ENCODE data around the gene C4A. TPM values are rescaled to one million over a fixed set of nuclear protein-coding genes. Genes with fewer than 3 reads are reported as not detected.
"Not testable (repeated sequence)": the region's sequence is repeated elsewhere in the genome, so short reads cannot be mapped to it uniquely, and the experiment has no call there.

C4A gene
- total RNA-seq, 2 experiments from 2014 or later: 2.9 to 4.8 TPM

DNA sequence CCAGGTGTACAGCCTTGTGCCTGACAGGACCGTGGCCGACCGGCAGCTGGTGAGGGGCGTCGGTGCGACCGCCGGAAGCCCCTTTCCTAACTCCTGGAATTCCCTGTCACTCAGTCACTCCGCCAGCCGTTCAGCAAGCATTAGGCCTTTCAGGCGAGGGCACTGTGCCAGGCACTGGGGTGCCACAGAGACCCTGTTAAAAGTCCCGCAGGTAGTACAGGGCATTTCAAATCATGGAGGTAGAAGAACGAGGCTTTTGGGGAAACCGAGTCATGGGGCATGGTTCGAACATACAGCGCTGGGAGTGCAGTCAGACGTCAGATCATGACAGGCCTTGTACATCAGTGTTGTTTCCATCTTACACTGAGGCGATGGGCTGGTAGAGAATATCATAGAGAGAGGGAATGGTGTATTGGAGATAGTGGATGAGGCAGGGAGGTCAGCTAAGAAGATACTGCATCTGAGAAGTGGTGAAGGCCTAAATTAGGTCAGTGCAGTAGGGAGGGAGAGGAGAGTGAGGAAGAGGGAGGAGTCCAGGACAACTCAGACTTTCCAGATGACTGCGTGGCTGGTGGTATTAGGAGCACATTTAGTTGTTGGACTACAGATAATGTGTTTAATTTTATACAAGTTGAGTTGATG is 9.0 kb upstream of the C4A start:
- Histone ChIP-seq H3K4me1 (ENCODE audit: insufficient read depth, low read length, poor library complexity, severe bottlenecking) (peaks cover 25% of the 10 kb centered on the region), H3K36me3 (ENCODE audit: insufficient read depth, low read length) (peaks cover 30% of the 10 kb centered on the region), H3K79me2 (ENCODE audit: insufficient read depth, low read depth, low read length) (peaks cover 18% of the 10 kb centered on the region; the same call in 1 of the 2 replicates), H3K27ac (ENCODE audit: low read depth, low read length, poor library complexity, severe bottlenecking) (peak overlapping the region; percentile 70), H3K9me3 (ENCODE audit: low read length) (no peaks in the 10 kb centered on the region), H2AFZ (ENCODE audit: low read length) (peak overlapping the region; percentile 71; the same call in 1 of the 2 replicates), H3K4me2 (ENCODE audit: low read length) (peak overlapping the region; percentile 98), H4K20me1 (ENCODE audit: insufficient read depth, low read length) (no peaks in the 10 kb centered on the region), H3K9me2 (ENCODE audit: insufficient read depth, low read length) (no peaks in the 10 kb centered on the region), H3K4me3 (ENCODE audit: low read depth, low read length, poor library complexity, severe bottlenecking) (peak overlapping the region; percentile 82)
- DNase-seq (ENCODE audit: low spot score): no peak
- TF ChIP-seq EZH2phosphoT487 (IDR thresholded peaks at IDR 0.05; ENCODE audit: borderline replicate concordance, low read depth, low read length): no peak
- TF ChIP-seq, protein P1, sequence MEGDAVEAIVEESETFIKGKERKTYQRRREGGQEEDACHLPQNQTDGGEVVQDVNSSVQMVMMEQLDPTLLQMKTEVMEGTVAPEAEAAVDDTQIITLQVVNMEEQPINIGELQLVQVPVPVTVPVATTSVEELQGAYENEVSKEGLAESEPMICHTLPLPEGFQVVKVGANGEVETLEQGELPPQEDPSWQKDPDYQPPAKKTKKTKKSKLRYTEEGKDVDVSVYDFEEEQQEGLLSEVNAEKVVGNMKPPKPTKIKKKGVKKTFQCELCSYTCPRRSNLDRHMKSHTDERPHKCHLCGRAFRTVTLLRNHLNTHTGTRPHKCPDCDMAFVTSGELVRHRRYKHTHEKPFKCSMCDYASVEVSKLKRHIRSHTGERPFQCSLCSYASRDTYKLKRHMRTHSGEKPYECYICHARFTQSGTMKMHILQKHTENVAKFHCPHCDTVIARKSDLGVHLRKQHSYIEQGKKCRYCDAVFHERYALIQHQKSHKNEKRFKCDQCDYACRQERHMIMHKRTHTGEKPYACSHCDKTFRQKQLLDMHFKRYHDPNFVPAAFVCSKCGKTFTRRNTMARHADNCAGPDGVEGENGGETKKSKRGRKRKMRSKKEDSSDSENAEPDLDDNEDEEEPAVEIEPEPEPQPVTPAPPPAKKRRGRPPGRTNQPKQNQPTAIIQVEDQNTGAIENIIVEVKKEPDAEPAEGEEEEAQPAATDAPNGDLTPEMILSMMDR (conservative IDR thresholded peaks at IDR 0.05; ENCODE audit: low read length): no peak
- intact Hi-C loops (cut with micrococcal nuclease; ENCODE audit: unreplicated experiment): loop anchor here (1.0 kb wide), 1 partner anchor 14 kb away; the partner anchor contains the start of gene SKIC2
- ChIA-PET POLR2A (interaction anchor here (0.6 to 3.7 kb wide), 2 partner anchors 14 to 120 kb away, joined by 3 to 26 read pairs; partner anchors contain the start of genes NELFE and SKIC2), CTCF (ENCODE audit: unreplicated experiment) (no interaction called here)
- no TSS peak for BruUV-seq (replicated peaks)

DNA sequence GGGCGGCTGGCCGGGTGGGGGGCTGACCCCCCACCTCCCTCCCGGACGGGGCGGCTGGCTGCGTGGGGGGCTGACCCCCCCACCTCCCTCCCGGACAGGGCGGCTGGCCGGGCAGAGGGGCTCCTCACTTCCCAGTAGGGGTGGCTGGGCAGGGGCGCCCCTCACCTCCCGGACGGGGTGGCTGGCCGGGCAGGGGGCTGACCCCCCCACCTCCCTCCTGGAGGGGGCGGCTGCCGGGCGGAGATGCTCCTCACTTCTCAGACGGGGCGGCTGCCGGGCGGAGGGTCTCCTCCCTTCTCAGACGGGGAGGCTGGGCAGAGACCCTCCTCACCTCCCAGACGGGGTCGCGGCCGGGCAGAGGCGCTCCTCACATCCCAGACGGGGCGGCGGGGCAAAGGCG is 5.8 kb upstream of the C4A start:
- H3K9me3 ChIP-seq (ENCODE audit: low read length); H2AFZ ChIP-seq (ENCODE audit: low read length); H3K4me3 ChIP-seq (ENCODE audit: low read depth, low read length, poor library complexity, severe bottlenecking); DNase-seq (ENCODE audit: low spot score); BruUV-seq (replicated peaks); H3K27ac ChIP-seq (ENCODE audit: low read depth, low read length, poor library complexity, severe bottlenecking); CTCF ChIA-PET (ENCODE audit: unreplicated experiment); H3K36me3 ChIP-seq (ENCODE audit: insufficient read depth, low read length); POLR2A ChIA-PET; H3K4me2 ChIP-seq (ENCODE audit: low read length); H3K9me2 ChIP-seq (ENCODE audit: insufficient read depth, low read length); H4K20me1 ChIP-seq (ENCODE audit: insufficient read depth, low read length); intact Hi-C loops (cut with micrococcal nuclease; ENCODE audit: unreplicated experiment): not testable (repeated sequence)
- peaks cover 16% of the 10 kb centered on the region; the same call in 1 of the 2 replicates for H3K79me2 ChIP-seq (ENCODE audit: insufficient read depth, low read depth, low read length)
- peaks cover 16% of the 10 kb centered on the region for H3K4me1 ChIP-seq (ENCODE audit: insufficient read depth, low read length, poor library complexity, severe bottlenecking)

DNA sequence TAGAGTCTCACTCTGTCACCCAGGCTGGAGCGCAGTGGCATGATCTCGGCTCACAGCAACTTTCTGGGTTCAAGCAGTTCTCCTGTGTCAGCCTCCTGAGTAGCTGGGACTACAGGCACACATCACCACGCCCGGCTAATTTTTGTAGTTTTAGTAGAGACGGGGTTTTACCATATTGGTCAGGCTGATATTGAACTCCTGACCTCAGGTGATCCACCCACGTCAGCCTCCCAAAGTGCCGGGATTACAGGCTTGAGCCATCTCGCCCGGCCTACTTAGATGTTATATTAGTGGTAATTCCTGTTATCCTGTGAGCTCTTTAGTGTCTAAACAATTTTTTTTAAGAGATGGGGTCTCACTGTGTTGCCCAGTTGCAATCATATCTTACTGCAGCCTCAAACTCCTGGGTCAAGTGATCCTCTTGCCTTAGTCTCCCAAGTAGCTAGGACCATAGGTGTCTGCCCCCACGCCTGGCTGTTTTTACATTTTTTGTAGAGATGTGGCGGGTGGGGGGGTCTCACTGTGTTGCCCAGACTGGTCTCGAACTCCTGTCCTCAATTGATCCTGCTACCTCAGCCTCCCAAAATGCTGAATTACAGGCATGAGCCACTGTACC is 3.9 kb upstream of the C4A start:
- H4K20me1 ChIP-seq (ENCODE audit: insufficient read depth, low read length): no peaks in the 10 kb centered on the region
- no peak overlapping the region for H3K27ac ChIP-seq (ENCODE audit: low read depth, low read length, poor library complexity, severe bottlenecking)
- ChIA-PET POLR2A (no interaction called here), CTCF (ENCODE audit: unreplicated experiment) (no interaction called here)
- intact Hi-C loops (cut with micrococcal nuclease; ENCODE audit: unreplicated experiment): no loop called here
- H3K4me2 ChIP-seq (ENCODE audit: low read length): no peak overlapping the region
- peaks cover 7% of the 10 kb centered on the region for H3K4me1 ChIP-seq (ENCODE audit: insufficient read depth, low read length, poor library complexity, severe bottlenecking)
- BruUV-seq (replicated peaks): no TSS peak
- TF ChIP-seq EZH2phosphoT487 (IDR thresholded peaks at IDR 0.05; ENCODE audit: borderline replicate concordance, low read depth, low read length): no peak
- TF ChIP-seq, protein P1 (conservative IDR thresholded peaks at IDR 0.05; ENCODE audit: low read length): no peak
- DNase-seq (ENCODE audit: low spot score): no peak
- H3K4me3 ChIP-seq (ENCODE audit: low read depth, low read length, poor library complexity, severe bottlenecking): no peak overlapping the region
- no peak overlapping the region for H2AFZ ChIP-seq (ENCODE audit: low read length)
- no peaks in the 10 kb centered on the region for H3K9me2 ChIP-seq (ENCODE audit: insufficient read depth, low read length)
- H3K36me3 ChIP-seq (ENCODE audit: insufficient read depth, low read length): no peaks in the 10 kb centered on the region; the same call in 1 of the 2 replicates
- peaks cover 6% of the 10 kb centered on the region; the same call in 1 of the 2 replicates for H3K79me2 ChIP-seq (ENCODE audit: insufficient read depth, low read depth, low read length)
- H3K9me3 ChIP-seq (ENCODE audit: low read length): no peaks in the 10 kb centered on the region
